H9 (cell line): ENCODE measurements around the gene PAQR4. TPM values are rescaled to one million over a fixed set of nuclear protein-coding genes. Genes with fewer than 3 reads are reported as not detected.

Experiments
- DNase-seq: peaks from one replicate; pipeline ENCODE4 v3.0.0-alpha.2; 2017
- H2AFZ ChIP-seq: one replicate; pipeline ENCODE4 v1.6.1; 2013; ENCODE audit warnings: mild to moderate bottlenecking, low read length, control low read depth, moderate library complexity
- H2AK5ac ChIP-seq: 2 replicates; pipeline ENCODE4 v1.6.1; 2013; ENCODE audit warnings: low read length, control low read depth, mixed read lengths; ENCODE audit not compliant: insufficient read length
- H2BK120ac ChIP-seq: one replicate; pipeline ENCODE4 v1.6.1; 2013; ENCODE audit warnings: low read depth, mild to moderate bottlenecking, low read length, control low read depth, inconsistent platforms; ENCODE audit not compliant: poor library complexity, severe bottlenecking
- H2BK12ac ChIP-seq: 2 replicates; pipeline ENCODE4 v1.6.1; 2013; ENCODE audit warnings: low read length, control low read depth, mixed read lengths, low read depth; ENCODE audit not compliant: insufficient read length
- H2BK15ac ChIP-seq: 2 replicates; pipeline ENCODE4 v1.6.1; 2013; ENCODE audit warnings: low read depth, low read length, control low read depth
- H2BK20ac ChIP-seq: one replicate; pipeline ENCODE4 v1.6.1; 2013; ENCODE audit warnings: low read depth, mild to moderate bottlenecking, low read length, control low read depth, inconsistent platforms; ENCODE audit not compliant: poor library complexity, severe bottlenecking
- H2BK5ac ChIP-seq: 2 replicates; pipeline ENCODE4 v1.6.1; 2013; ENCODE audit warnings: low read length, control low read depth, mixed read lengths; ENCODE audit not compliant: insufficient read length
- H3K14ac ChIP-seq: 2 replicates; pipeline ENCODE4 v1.6.1; 2013; ENCODE audit warnings: low read length, control low read depth; ENCODE audit not compliant: insufficient read depth
- H3K18ac ChIP-seq: 2 replicates; pipeline ENCODE4 v1.6.1; 2013; ENCODE audit warnings: low read depth, mild to moderate bottlenecking, mixed read lengths, low read length, control low read depth; ENCODE audit not compliant: insufficient read length
- H3K23ac ChIP-seq: 2 replicates; pipeline ENCODE4 v1.6.1; 2013; ENCODE audit warnings: low read length, control low read depth, mixed read lengths, low read depth; ENCODE audit not compliant: insufficient read length
- H3K23me2 ChIP-seq: 2 replicates; pipeline ENCODE4 v1.6.1; 2013; ENCODE audit warnings: low read depth, mild to moderate bottlenecking, mixed read lengths, low read length, control low read depth; ENCODE audit not compliant: insufficient read length, poor library complexity, severe bottlenecking
- H3K27ac ChIP-seq: 2 replicates; pipeline ENCODE4 v1.5.1; 2013; ENCODE audit warnings: low read length, control low read depth, mixed read lengths, low read depth; ENCODE audit not compliant: insufficient read length
- H3K27me3 ChIP-seq: 2 replicates; pipeline ENCODE4 v1.6.1; 2013; ENCODE audit warnings: low read length, control low read depth, inconsistent platforms; ENCODE audit not compliant: insufficient read depth
- H3K4ac ChIP-seq: 2 replicates; pipeline ENCODE4 v1.6.1; 2013; ENCODE audit warnings: low read depth, mild to moderate bottlenecking, control low read depth, inconsistent platforms, low read length, moderate library complexity
- H3K4me1 ChIP-seq: 2 replicates; pipeline ENCODE4 v1.6.1; 2013; ENCODE audit warnings: low read length, control low read depth, inconsistent platforms; ENCODE audit not compliant: insufficient read depth
- H3K4me2 ChIP-seq: 2 replicates; pipeline ENCODE4 v1.6.1; 2013; ENCODE audit warnings: low read length, control low read depth, mixed read lengths; ENCODE audit not compliant: insufficient read length, insufficient read depth
- H3K56ac ChIP-seq: 2 replicates; pipeline ENCODE4 v1.6.1; 2013; ENCODE audit warnings: low read depth, mild to moderate bottlenecking, mixed read lengths, low read length, control low read depth; ENCODE audit not compliant: insufficient read length
- H3K79me1 ChIP-seq: 2 replicates; pipeline ENCODE4 v1.6.1; 2013; ENCODE audit warnings: low read depth, mild to moderate bottlenecking, moderate library complexity, low read length, control low read depth, inconsistent platforms; ENCODE audit not compliant: insufficient read depth, poor library complexity, severe bottlenecking
- H3K79me2 ChIP-seq: 2 replicates; pipeline ENCODE4 v1.6.1; 2013; ENCODE audit warnings: low read length, control low read depth, inconsistent platforms; ENCODE audit not compliant: insufficient read depth
- H3K9ac ChIP-seq: 2 replicates; pipeline ENCODE4 v1.6.1; 2013; ENCODE audit warnings: low read length, control low read depth, mixed read lengths; ENCODE audit not compliant: insufficient read length; ENCODE audit errors: extremely low read depth
- H3K9me3 ChIP-seq: one replicate; pipeline ENCODE4 v1.6.1; 2013; ENCODE audit warnings: low read depth, low read length, inconsistent platforms; ENCODE audit not compliant: control insufficient read depth
- H3T11ph ChIP-seq: one replicate; pipeline ENCODE4 v1.6.1; 2013; ENCODE audit warnings: mild to moderate bottlenecking, low read length, control low read depth, inconsistent platforms
- H4K20me1 ChIP-seq: one replicate; pipeline ENCODE4 v1.6.1; 2013; ENCODE audit not compliant: control insufficient read depth, insufficient read length, insufficient read depth
- H4K5ac ChIP-seq: 2 replicates; pipeline ENCODE4 v1.6.1; 2013; ENCODE audit warnings: low read depth, mild to moderate bottlenecking, mixed read lengths, low read length, control low read depth; ENCODE audit not compliant: insufficient read length
- H4K8ac ChIP-seq: replicated peaks from 2 replicates; pipeline ENCODE4 v1.6.1; 2013; ENCODE audit warnings: low read length, control low read depth, mixed read lengths, low read depth; ENCODE audit not compliant: insufficient read length
- H4K91ac ChIP-seq: 2 replicates; pipeline ENCODE4 v1.6.1; 2013; ENCODE audit warnings: low read depth, mild to moderate bottlenecking, moderate library complexity, mixed read lengths, low read length, control low read depth; ENCODE audit not compliant: insufficient read length
- H3K27ac Mint-ChIP-seq, 3 experiments: 2 replicates in 2 of 3; 3 replicates in 1 of 3; pipeline ENCODE4 v1.8.0; 2020 to 2021; ENCODE audit warnings: mixed read lengths in 3 of 3, mild to moderate bottlenecking in 1 of 3, moderate library complexity in 1 of 3
- H3K27me3 Mint-ChIP-seq: 2 replicates; pipeline ENCODE4 v1.8.0; 2021; ENCODE audit warnings: low read depth, mild to moderate bottlenecking, moderate library complexity, mixed read lengths
- H3K36me3 Mint-ChIP-seq, 3 experiments: 2 replicates in 2 of 3; 3 replicates in 1 of 3; pipeline ENCODE4 v1.8.0; 2020 to 2021; ENCODE audit warnings: low read depth in 3 of 3, mixed read lengths in 3 of 3; ENCODE audit not compliant: insufficient read depth in 1 of 3
- H3K4me1 Mint-ChIP-seq, 2 experiments: 2 replicates each; pipeline ENCODE4 v1.8.0; 2020; ENCODE audit warnings: mixed read lengths in 2 of 2
- H3K4me3 Mint-ChIP-seq, 2 experiments: 2 replicates in 1 of 2; 3 replicates in 1 of 2; pipeline ENCODE4 v1.8.0; 2020 to 2021; ENCODE audit warnings: mild to moderate bottlenecking in 2 of 2, mixed read lengths in 2 of 2, moderate library complexity in 1 of 2
- H3K9me3 Mint-ChIP-seq, 2 experiments: 2 replicates in 1 of 2; 3 replicates in 1 of 2; pipeline ENCODE4 v1.8.0; 2020; ENCODE audit warnings: mild to moderate bottlenecking in 2 of 2, mixed read lengths in 2 of 2, moderate library complexity in 1 of 2
- CTCF ChIP-seq: fragments of 200-600 bp; sonication (generic); conservative IDR thresholded peaks from 3 replicates; pipeline ENCODE4 v1.8.0; 2021; ENCODE audit warnings: antibody characterized with exemption, mild to moderate bottlenecking
- WGBS: extraction: QIAGEN DNeasy Blood & Tissue Kit; methylation state at CpG from one replicate; pipeline ENCODE4 v1.1.7; 2013; ENCODE audit warnings: missing lambda C conversion rate, low lambda C conversion rate, mixed read lengths; ENCODE audit not compliant: insufficient read length; ENCODE audit errors: extremely low coverage; 5-methylcytosine and 5-hydroxymethylcytosine counted together
- total RNA-seq: library from RNA; stranded (reverse); gene quantifications from 2 replicates; pipeline ENCODE4 v1.2.1, GENCODE V29; 2021

PAQR4 gene
- total RNA-seq, 1 experiment from 2014 or later = 32.1 TPM

GRCh38 chr16:2925951-2926649, 43.0 kb upstream of the PAQR4 start:
- Histone ChIP-seq H3K27ac (no peak overlapping the region), H3K23ac (no peak overlapping the region), H3K23me2 (peaks cover 5% of the 10 kb centered on the region), H4K5ac (no peak overlapping the region), H3K18ac (no peak overlapping the region), H3T11ph (no peak overlapping the region), H2BK15ac (no peak overlapping the region), H3K79me1 (no peaks in the 10 kb centered on the region), H3K4ac (no peak overlapping the region), H3K9me3 (no peaks in the 10 kb centered on the region), H4K20me1 (no peaks in the 10 kb centered on the region), H3K27me3 (no peaks in the 10 kb centered on the region), H4K91ac (no peak overlapping the region), H2AK5ac (no peak overlapping the region), H3K4me1 (no peaks in the 10 kb centered on the region), H4K8ac (no peak overlapping the region), H3K14ac (no peak overlapping the region), H3K56ac (no peak overlapping the region), H3K79me2 (no peaks in the 10 kb centered on the region), H2BK20ac (no peak overlapping the region), H2BK5ac (no peak overlapping the region), H2BK120ac (no peak overlapping the region), H2BK12ac (no peak overlapping the region), H2AFZ (no peak overlapping the region), H3K4me2 (peak overlapping the region; percentile 45), H3K9ac (peak overlapping the region; percentile 39)
- peaks cover 6% of the 10 kb centered on the region for H3K27me3 Mint-ChIP-seq
- H3K27ac Mint-ChIP-seq = peak overlapping the region in 1 of 3 experiments; percentile 70; a peak in 1 of 7 replicates
- H3K36me3 Mint-ChIP-seq = peaks cover 10 to 15% (median 14%) of the 10 kb centered on the region in 3 experiments
- H3K4me1 Mint-ChIP-seq = peaks cover 28 to 30% of the 10 kb centered on the region in 2 experiments
- TF ChIP-seq CTCF = no peak
- no CpG with 5 or more reads among the region's 9 CpGs for WGBS
- H3K9me3 Mint-ChIP-seq = peaks cover 10 to 11% of the 10 kb centered on the region in 2 experiments
- H3K4me3 Mint-ChIP-seq = peak overlapping the region in 1 of 2 experiments; percentile 55; a peak in 3 of 5 replicates
- no peak for DNase-seq
